D721Med (cell line): Measurements from ENCODE around the gene MKKS.

ENCODE experiments used
- DNase-seq: peaks from one replicate; pipeline ENCODE4 v3.0.0; 2011; ENCODE audit warnings: low spot score; ENCODE audit not compliant: insufficient read length
- FAIRE-seq: peaks from 2 replicates; lab custom pipeline; 2011; peaks lifted over from hg19 to GRCh38; lab: Jason Lieb, UNC
- CTCF ChIP-seq: IDR thresholded peaks from 2 replicates; pipeline ENCODE4 v1.5.1; 2012; ENCODE audit warnings: mild to moderate bottlenecking, control low read depth; ENCODE audit not compliant: insufficient read depth; ENCODE audit errors: missing control alignments

MKKS gene

GRCh38 chr20:10362674-10363073, 71.3 kb downstream of the MKKS start:
- DNase-seq = no peak
- FAIRE-seq = no peak
- TF ChIP-seq CTCF = no peak

GRCh38 chr20:10360878-10361277, 73.1 kb downstream of the MKKS start:
- no peak for TF ChIP-seq CTCF
- DNase-seq (no peak), FAIRE-seq (no peak)

DNA sequence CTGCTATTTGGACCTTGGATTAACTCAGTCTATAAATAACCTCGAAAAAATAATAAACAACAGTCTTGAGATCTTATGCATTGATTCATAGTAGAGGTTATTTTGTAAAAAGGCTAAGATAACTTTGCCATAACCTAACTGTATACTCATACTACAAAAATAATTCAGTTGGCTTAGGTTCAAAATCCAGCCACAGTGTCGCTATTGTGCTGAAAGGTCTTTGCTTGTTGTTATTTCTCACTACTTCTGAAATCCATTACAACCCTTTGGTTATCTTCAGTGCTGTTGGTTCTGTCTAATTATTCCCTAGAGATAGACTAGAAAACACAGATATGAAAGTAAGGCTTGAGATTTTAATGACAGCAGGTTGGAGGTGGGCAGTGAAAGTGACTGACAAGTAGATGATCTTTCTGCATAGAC, 74.4 kb downstream of the MKKS start:
- no peak for DNase-seq
- TF ChIP-seq CTCF = no peak
- no peak for FAIRE-seq

DNA sequence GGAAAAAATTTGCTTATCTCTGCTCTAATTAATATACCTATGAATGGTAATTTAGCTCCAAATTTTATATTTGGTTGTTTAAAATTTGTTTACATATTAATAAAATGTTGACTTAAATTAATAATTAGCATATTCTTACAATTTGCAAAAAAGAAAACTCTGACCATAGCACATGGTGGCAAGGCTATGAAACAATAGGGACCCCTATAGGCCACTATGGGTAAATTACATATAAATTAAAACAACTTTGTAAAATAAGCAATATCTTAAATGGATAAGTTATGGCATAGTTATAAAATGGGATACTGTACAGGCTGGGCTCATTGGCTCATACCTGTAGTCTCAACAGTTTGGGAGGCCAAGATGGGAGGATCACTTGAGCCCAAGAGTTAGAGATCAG, 76.0 kb downstream of the MKKS start:
- DNase-seq (no peak), FAIRE-seq (no peak)
- TF ChIP-seq CTCF = peak; percentile 20

GRCh38 chr20:10357061-10357708, 76.8 kb downstream of the MKKS start:
- no peak for DNase-seq

DNA sequence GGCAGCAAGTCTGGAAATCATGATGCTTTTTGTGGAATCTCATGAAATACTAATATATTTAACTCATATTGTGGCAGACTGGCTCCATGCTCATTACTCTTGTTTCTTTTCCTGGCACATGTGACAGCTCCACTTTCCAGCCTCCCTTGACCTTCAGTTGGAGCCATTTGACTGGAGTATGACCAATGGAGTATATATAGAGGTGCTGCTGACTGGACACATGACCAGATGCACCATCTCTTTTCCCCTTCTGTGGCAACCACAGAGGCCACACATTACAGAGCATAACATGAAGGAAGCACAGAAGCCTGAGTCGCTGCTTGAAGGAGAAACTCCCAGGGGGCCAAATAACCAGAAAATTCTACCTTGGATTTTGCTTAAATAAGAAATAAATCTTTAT, 77.4 kb downstream of the MKKS start:
- no peak for TF ChIP-seq CTCF

More at GRCh38 chr20:10357061-10357708, 76.8 kb downstream of the MKKS start:
- TF ChIP-seq CTCF = no peak
- no peak for FAIRE-seq

More for the DNA sequence above, 77.4 kb downstream of the MKKS start:
- DNase-seq = no peak
- no peak for FAIRE-seq
